ENCODE data around the gene TTC39A. TPM values are rescaled to one million over a fixed set of nuclear protein-coding genes. Genes with fewer than 3 reads are reported as not detected.
A peak's percentile ranks its signal among the peaks of the same experiment; 100 is the strongest.

The TTC39A gene
- total RNA-seq, 2 donors from 2014 or later = 12.8 to 20.7 TPM

- Histone ChIP-seq H3K9ac (ENCODE audit: extremely low read depth, low read length, poor library complexity, severe bottlenecking) (no peak overlapping the region), H3K36me3 (ENCODE audit: control insufficient read depth, insufficient read depth, low read length) (no peaks in the 10 kb centered on the region), H3K27me3 (ENCODE audit: control insufficient read depth, insufficient read depth, low read length, poor library complexity, severe bottlenecking) (no peaks in the 10 kb centered on the region), H3K4me1 (ENCODE audit: control insufficient read depth, insufficient read depth, low read length) (peaks cover 9% of the 10 kb centered on the region), H3K9me3 (ENCODE audit: control insufficient read depth, low read length) (no peaks in the 10 kb centered on the region), H3K4me3 (ENCODE audit: low read length) (no peak overlapping the region), H3K27ac (ENCODE audit: low read depth, low read length) (no peak overlapping the region)
- DNase-seq = no peak
- TF ChIP-seq CTCF (conservative IDR thresholded peaks at IDR 0.05) = no peak
- H3K27ac Mint-ChIP-seq = no peak overlapping the region
- H3K36me3 Mint-ChIP-seq (ENCODE audit: low read depth) = no peaks in the 10 kb centered on the region
- no peaks in the 10 kb centered on the region for H3K27me3 Mint-ChIP-seq (ENCODE audit: insufficient read depth)
- H3K4me1 Mint-ChIP-seq = peaks cover 10% of the 10 kb centered on the region
- H3K9me3 Mint-ChIP-seq = no peaks in the 10 kb centered on the region
- H3K4me3 Mint-ChIP-seq = no peak overlapping the region
- 86 to 93% methylated on average over 5 of the region's 5 CpGs for WGBS, 2 experiments (ENCODE audit: insufficient coverage in 1 of 2, insufficient read length in 1 of 2)
These were observed 23.4 kb downstream of the TTC39A start for GRCh38 chr1:51306950-51307349.

- TF ChIP-seq CTCF (conservative IDR thresholded peaks at IDR 0.05) = no peak
- H3K27me3 ChIP-seq (ENCODE audit: control insufficient read depth, insufficient read depth, low read length, poor library complexity, severe bottlenecking) = no peaks in the 10 kb centered on the region
- DNase-seq = peak; percentile 53
- H3K9me3 Mint-ChIP-seq = peaks cover 5% of the 10 kb centered on the region
- H3K27me3 Mint-ChIP-seq (ENCODE audit: insufficient read depth) = no peaks in the 10 kb centered on the region
- peaks cover 6% of the 10 kb centered on the region for H3K36me3 Mint-ChIP-seq (ENCODE audit: low read depth)
- 75 to 84% methylated on average over 2 to 4 of the region's 4 CpGs for WGBS, 2 experiments (ENCODE audit: insufficient coverage in 1 of 2, insufficient read length in 1 of 2)
- no peak overlapping the region for H3K27ac ChIP-seq (ENCODE audit: low read depth, low read length)
- H3K9ac ChIP-seq (ENCODE audit: extremely low read depth, low read length, poor library complexity, severe bottlenecking) = no peak overlapping the region
- H3K4me3 ChIP-seq (ENCODE audit: low read length) = no peak overlapping the region
- peaks cover 10% of the 10 kb centered on the region for H3K4me1 Mint-ChIP-seq
- peaks cover 9% of the 10 kb centered on the region for H3K4me1 ChIP-seq (ENCODE audit: control insufficient read depth, insufficient read depth, low read length)
- H3K27ac Mint-ChIP-seq = no peak overlapping the region
- peaks cover 6% of the 10 kb centered on the region for H3K9me3 ChIP-seq (ENCODE audit: control insufficient read depth, low read length)
- H3K4me3 Mint-ChIP-seq = no peak overlapping the region
- H3K36me3 ChIP-seq (ENCODE audit: control insufficient read depth, insufficient read depth, low read length) = no peaks in the 10 kb centered on the region
These were observed 25.0 kb downstream of the TTC39A start for GRCh38 chr1:51305371-51305823.

GRCh38 chr1:51304360-51304759 lies 26.0 kb downstream of the TTC39A start:
- no peaks in the 10 kb centered on the region for H3K36me3 ChIP-seq (ENCODE audit: control insufficient read depth, insufficient read depth, low read length)
- H3K27ac Mint-ChIP-seq = no peak overlapping the region
- H3K27me3 ChIP-seq (ENCODE audit: control insufficient read depth, insufficient read depth, low read length, poor library complexity, severe bottlenecking) = no peaks in the 10 kb centered on the region
- TF ChIP-seq CTCF (conservative IDR thresholded peaks at IDR 0.05) = no peak
- no peak overlapping the region for H3K27ac ChIP-seq (ENCODE audit: low read depth, low read length)
- H3K27me3 Mint-ChIP-seq (ENCODE audit: insufficient read depth) = no peaks in the 10 kb centered on the region
- no peak overlapping the region for H3K9ac ChIP-seq (ENCODE audit: extremely low read depth, low read length, poor library complexity, severe bottlenecking)
- H3K4me1 ChIP-seq (ENCODE audit: control insufficient read depth, insufficient read depth, low read length) = peaks cover 9% of the 10 kb centered on the region
- WGBS, 2 experiments (ENCODE audit: insufficient coverage in 1 of 2, insufficient read length in 1 of 2) = 86 to 100% methylated on average over 1 of the region's 1 CpG
- H3K9me3 Mint-ChIP-seq = peaks cover 15% of the 10 kb centered on the region
- no peak overlapping the region for H3K4me3 ChIP-seq (ENCODE audit: low read length)
- peaks cover 16% of the 10 kb centered on the region for H3K9me3 ChIP-seq (ENCODE audit: control insufficient read depth, low read length)
- peaks cover 13% of the 10 kb centered on the region for H3K36me3 Mint-ChIP-seq (ENCODE audit: low read depth)
- peaks cover 10% of the 10 kb centered on the region for H3K4me1 Mint-ChIP-seq
- no peak for DNase-seq
- no peak overlapping the region for H3K4me3 Mint-ChIP-seq
